Renal pelvis (tissue), 4 donors: ENCODE results near the gene TAB2. TPM values are rescaled to one million over a fixed set of nuclear protein-coding genes. Genes with fewer than 3 reads are reported as not detected.

Source experiments
- DNase-seq: peaks from one replicate; pipeline ENCODE4 v3.0.0-alpha.2; 2013
- polyA plus RNA-seq, 3 donors: library from polyadenylated mRNA; unstranded; fragments of 120-200 nt; gene quantifications; one replicate each; pipeline ENCODE4 v1.2.1, GENCODE V29; 2013; ENCODE audit not compliant: insufficient read length in 3 of 3

TAB2 gene
- polyA plus RNA-seq, 3 donors, result 81.5 to 86.3 (median 84.1) TPM

DNA sequence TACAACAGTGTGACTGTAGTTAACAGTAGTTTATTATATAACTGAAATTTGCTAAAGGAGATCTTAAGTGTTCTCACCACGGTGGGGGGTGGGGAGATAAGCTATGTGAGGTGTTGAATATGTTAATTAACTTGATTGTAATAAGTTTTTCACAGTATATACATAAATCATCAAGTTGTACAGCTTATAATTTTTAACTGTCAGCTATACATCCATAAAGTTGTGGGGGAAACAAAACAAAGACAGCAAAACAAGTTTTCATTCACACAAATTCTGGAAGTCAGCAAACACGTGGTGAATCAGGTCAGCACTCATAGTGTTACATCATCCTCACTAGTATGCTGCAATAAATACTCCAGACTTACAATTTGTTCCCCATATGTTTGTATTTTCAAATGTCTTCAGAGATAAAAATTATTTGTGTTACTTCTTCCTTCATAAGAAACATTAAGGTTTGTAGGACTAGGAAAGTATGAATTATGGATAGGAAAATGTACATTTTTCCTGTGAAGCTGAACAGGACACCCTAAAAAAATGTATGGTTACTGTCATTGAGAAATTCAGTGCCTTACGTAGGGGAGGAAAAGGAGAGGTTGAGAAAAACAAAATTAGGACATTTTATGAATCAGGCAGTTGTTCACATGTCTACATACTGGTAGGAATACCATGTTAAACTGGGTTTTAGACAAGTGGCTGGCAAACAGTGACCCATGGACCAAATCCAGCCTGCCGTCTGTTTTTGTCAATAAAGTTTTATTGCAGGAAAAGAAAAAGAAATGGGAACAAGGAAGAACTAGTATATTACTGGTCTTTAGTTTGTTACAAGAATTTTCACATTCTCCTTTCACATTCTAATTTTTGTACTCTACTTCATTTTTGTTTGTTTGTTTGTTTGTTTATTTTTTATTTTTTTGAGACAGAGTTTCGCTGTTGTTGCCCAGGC is 88.6 kb downstream of the TAB2 start:
- DNase-seq, result no peak

DNA sequence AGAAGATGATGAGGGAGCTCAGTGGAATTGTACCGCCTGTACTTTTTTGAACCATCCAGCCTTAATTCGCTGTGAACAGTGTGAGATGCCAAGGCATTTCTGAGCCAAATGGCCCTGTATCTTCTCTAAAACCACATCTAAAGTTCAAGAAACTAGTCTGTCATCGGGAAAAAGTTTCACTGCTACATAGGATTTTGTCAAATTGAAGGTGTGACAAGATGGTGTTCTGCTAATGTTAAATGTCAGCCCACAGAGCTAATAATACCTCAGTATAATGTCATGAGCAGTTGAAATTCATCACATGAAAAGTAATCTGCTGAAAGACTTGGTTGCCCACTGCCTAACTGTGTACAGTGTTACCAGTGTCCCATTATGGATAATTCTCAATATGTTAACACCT is 92.1 kb downstream of the TAB2 start:
- no peak for DNase-seq

DNA sequence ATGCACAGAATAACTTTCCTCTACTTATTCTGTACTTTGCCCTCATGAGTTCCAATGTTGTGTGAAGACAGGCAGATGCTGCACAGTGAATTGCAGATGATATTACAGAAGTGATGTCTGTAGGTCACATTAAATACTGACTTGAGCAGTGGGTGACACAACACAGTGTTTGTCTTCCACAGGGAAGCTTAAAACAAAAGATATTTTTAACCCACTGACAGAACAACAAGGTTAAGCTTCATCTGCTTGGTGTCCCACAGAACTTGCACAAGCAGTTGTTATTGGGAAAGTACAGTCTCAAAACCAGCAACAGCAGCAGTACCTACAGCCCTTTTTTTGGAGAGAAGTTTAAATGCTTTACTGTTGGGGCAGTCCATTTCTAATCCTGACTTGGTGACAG is 93.0 kb downstream of the TAB2 start:
- no peak for DNase-seq

DNA sequence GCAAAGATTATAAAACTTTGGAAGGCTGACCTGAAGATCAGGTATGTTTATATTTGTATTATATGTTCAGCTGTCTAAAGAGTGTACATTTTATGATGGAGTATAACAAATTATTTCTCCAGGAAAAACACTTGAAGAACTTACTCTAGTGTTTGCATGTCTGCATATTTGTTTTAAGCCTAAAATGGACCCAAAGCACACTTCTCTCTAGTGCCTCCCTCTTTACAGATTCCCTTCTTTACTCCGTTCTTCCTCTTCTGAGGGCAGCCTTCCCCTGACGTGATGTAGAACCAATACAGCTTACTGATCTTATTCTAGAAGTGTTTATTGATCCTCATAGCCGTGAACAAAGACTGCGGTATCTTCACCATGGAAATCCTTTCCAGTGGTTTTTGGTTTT is 96.5 kb downstream of the TAB2 start:
- no peak for DNase-seq

DNA sequence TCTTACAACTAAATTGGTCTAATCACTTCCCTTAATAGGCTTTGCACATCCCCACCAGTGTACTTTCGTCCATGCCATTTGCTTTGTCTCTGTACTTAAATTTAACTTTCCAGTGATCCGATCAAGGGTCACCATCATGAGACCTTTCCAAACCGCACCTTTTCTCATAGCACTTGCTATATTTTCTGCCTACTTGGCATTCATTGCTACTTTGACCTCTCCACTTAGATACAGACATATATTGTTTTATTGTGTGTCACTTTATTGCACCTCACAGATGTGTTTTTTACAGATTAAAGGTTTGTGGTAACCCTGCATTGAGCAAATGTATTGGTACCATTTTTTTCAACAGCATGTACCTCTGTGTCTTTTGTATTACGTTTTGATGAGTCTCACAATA is 97.3 kb downstream of the TAB2 start:
- no peak for DNase-seq

DNA sequence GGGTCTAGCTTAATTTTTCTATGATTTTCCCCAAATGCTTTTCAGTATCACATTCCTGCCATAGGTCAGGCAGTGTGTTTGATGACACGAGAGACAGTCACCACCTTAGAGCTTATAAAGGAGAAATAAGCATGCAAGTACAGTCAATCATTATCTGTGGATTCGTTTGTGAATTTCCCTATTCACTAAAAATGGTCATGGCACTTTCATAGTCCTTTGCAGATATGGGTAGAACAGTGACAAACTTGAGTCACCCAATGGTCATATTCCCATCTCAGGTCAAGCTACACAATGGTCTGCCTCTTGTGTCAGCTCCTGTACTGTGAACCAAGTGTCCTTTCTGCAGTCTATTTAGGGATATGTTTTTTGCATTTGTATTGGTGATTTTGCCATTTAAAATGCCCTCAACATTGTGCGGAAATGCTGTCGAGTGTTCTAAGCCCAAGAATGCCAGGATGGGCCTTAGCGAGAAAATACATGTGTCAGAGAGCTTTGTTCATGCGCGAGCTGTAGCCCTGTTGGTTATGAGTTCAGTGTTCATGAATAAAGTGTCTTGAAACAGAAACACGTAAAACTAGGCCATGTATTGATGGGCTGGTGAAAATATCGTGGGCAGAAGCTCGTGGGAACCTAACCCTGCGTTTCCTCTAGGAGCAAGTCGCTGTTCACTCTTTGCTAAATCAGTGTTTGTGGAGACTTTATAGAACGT is 102.3 kb downstream of the TAB2 start:
- DNase-seq, result no peak

DNA sequence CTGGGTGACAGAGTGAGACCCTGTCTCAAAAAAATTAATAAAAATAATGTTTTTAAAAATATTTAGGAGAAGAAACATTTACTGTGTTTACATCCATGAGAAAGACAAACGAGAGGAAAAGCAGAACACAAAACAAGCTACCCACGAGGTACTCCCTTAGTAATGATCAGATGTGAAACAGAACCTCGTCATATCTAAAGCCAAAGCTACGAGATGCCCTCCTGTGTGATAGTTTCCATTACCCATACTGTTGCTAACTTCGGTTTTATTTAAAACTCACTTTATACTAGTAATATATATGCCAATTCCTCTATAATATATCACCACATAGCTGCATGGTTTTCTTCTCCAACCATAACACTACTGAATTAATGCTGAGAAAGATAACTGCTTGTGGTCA is 103.6 kb downstream of the TAB2 start:
- DNase-seq, result no peak

DNA sequence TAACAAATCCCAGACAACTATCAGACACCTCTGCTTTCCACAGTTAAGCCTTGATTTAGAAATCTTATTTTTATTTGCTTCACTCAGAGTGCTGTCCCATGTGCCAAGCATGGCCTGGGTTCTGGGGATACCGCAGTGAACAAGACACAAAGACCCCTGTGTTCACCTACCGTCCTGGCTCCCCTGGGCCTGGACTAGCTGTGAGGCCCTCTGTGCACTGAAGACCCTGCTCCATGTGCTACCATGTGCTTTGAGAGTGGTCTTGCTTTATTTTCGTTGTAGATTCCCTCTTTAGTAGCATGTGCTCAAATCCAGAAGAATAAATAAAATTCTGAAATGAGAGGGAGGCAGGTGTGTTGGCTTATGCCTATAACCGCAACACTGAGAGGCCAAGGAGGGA is 105.1 kb downstream of the TAB2 start:
- no peak for DNase-seq

DNA sequence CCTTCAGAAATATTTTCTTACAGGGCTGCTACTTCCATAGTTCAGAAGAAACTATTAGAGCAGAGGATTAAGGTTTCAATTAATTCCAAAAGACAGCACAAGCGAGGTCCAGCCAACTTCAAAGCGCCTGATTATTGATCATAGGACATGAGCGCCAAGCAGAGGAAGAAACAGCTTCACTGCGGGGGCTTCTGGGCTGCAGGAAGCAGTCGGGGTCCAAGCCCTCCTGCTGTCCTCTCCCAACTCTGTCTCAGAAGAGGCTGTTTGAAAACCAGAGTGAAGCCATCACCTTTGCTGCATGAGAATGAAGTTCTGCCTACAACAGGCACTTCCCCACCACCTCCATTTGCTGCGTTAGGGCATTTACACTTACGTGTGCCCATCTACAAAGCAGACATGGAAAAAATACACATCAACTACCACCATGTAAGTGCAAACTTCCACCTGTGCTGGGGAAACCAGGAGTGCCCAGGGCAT is 106.5 kb downstream of the TAB2 start:
- no peak for DNase-seq

DNA sequence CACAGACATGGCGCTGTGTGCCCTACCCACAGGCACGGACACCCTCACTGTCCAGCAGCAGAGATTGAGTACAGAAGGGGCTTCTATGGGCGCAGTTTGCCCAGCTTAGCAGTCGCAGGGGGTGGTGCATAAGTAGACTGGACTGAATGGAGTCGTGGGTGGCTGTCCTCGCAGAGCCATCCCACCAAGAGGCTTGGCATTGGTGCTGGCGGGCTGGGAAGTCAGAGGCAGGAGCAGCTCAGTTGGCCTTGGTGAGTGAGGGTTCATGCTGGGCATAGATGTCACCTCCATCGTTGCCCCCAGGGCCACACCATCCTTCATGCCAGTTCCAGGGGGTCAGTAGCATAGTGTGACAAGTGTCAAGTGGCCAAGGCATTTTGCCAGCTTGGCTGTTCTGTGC is 107.7 kb downstream of the TAB2 start:
- DNase-seq, result no peak

DNA sequence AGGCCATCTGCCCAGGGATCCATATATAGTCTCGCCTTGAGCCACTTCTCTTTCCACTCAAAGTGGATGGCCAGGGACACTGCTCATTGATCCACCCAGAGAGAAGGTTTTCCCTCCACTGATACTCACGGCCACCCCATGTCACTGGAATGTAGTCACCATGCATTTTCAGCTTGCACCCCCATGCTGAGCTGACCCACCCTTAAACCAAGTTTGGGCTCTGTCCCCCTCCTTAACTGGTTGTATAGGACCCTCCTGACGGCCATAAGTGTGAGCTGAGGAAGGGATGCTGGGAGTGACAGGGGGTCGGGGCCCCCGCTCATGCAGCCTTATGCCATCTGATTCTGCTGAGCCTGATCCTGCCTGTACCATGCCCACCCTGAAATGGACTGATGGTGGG is 108.2 kb downstream of the TAB2 start:
- no peak for DNase-seq

DNA sequence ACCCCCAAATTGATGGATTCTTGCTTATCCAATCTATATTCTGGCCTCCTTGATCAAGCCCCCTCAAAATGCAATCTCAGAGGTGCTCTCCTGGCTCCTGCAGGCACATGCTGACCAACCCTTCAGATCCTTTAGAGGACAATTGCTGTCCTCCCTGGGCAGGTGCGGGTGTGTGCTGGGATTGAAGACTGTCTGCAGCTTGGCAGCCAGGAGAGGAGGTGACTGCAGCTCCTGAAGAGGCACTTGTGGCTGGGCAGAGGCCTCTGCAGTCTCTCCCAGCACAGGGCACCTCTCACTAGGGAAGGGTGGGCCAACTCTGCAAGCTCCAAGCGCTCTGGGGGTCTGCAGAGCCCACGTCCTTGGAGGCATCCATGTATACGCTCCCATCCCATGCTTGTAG is 111.1 kb downstream of the TAB2 start:
- DNase-seq, result no peak

DNA sequence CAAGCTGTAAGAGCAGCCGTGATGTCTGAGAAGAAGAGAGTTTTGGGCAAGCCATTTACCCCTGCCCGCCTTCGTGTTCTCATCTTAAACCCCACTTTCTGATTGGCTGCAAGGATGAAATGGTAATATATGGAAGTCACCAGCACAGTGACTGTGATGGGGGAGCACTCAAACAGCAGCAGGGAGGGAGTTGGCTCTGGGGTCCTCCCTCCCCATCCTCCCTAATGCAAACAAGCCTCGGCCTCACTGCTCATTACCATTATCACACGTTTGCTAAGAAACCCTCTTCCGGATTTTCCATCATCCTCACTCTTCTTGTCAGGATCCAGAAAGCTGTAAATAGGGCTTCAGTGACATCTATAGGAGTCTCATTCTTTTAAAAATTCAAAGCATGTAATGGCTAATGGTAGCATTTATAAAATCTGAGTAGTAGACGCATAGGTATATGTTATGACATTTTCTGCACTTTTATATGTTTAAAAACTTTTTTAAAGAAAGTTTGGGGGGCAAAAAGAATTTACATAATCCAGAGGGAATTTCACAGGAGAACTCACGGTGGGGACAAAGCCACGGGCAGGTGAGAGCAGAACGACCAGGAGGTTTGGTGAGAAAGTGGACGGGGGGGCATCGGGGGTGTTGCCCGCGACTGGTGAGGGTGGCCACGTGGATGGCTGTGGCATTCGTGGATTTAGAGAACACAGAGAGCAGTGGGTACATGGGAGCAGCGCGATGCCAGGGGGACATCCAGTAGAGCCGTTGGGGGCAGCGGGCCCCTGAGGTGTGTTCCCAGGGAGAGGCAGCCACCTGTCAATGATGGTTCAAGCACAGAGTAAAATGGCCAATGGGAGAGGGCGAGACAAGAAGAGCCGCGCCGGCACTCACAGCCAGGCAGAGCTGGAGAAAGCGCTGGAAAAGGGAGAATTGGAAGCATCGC is 112.2 kb downstream of the TAB2 start:
- no peak for DNase-seq

DNA sequence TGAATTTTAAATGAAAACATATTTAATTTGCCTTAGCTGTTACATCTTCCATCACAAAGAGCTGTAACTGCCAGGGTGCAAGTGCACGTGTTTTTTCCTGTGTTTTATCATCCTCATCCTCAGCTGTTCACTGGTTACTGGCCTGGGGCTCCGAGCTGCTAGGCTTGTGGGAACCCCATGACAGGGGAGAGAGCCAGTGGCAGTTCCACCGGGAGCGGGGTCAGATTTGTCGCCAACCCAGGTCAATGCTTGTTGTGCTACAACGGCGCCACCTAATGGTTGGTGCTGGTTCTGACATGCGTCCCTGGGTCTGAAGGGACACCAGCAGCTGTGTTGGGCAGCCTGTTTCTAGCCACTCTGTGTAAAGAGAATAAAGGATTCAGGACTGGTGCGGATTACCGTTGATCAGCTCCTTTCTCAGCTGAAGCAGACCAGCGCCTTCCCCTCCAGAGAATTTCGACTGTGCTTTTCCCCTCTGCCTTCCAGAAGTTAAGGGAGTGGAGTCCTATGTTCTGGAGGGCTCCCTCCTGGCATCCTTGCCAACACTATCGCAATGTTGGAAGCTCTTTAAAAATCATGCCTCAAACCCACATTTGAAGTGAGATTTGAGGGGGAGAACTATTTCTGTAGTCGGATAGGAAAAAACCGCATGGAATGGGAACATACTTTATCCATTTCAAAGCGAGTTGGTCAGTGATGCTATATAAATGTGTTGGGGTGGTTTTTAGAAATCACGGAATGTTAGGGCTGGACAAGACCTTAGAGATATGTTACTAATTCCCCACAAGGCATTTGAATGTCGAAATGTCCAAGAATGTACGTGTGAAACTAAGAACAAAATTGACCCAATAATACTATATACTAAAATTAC is 114.6 kb downstream of the TAB2 start:
- peak; percentile 80 for DNase-seq

DNA sequence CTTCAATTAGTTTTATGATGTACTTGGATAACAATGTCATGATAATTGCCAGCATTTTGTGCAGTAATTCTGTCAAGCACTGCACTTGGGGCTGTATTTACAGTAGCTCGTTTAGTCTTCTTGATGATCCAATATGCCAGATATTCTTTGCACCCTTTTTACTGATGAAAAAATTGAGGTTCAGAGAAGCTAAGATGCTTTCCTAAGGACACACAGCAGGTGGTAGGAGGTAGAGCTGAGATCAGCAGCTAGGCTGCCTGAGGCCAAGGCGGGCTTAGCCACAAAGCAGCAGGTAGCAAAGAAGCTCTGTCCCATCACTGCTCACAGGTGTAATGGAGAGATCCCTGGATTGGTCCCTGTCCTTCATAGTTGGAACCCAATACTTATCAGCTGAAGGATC is 115.9 kb downstream of the TAB2 start:
- no peak for DNase-seq

DNA sequence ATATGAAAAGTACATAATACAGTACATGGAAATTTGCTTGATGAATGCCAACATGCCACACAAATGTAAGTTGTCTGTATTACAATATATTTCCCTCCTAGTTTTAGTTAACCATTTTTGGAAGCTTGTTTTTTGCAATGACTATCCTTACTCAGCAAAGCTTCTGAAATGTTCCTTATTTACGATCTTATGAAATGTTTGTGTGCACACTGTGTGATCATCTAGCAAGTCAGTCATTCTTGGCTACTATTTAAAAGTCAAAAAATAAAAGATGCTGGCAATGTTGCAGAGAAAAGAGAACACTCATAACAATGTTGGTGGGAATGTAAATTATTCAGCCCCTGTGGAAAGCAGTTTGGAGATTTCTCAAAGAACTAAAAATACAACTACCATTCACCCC is 116.4 kb downstream of the TAB2 start:
- no peak for DNase-seq

DNA sequence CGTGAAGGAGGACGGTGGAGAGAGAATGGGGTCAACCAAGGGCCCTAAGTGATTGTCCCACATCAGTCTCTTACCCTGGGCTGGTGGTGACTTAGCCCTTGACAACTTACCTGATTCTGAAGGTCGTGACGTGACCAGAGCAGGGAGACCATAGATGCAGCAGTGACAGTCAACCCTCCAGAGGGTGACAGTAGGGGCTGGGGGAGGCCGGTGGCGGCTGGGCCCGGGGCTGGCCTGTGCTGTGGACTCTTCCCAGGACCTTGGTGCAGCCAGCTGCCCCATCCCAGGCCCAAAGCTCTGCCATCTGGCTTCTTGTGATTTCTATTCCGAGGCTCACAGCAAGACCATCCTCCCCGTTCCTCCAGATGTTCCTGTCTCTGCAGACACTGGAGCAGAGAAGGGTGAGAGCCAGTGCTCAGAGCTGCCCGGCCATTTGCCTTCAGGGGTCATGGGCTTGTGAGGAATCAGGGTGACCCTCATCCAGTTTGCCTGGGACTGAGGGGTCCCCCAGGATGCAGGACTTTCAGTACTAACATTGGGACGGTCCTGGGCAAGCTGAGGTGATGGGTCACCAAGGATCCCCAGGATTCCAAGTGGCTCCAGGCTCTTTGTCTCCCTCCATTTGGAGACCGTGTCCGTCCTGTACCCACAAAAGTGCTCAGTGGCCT is 118.5 kb downstream of the TAB2 start:
- no peak for DNase-seq

DNA sequence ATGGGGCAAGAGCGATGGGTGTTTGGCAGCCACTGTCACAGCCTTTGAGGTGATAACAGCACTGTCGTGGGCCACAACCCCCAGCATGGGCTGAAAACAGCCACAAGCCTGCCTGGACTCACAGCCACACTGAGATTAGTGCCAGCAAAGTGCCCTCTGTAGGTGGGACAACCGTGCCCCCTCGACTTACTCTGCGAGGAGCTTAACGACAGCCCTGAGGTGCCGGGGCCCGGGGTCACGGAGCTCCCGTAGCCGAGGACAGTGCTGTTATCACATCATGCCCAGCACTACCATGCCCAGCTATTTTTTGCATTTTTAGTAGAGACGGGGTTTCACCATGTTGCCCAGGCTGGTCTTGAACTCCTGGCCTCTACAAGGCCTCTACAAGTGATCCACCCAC is 119.1 kb downstream of the TAB2 start:
- DNase-seq, result no peak

DNA sequence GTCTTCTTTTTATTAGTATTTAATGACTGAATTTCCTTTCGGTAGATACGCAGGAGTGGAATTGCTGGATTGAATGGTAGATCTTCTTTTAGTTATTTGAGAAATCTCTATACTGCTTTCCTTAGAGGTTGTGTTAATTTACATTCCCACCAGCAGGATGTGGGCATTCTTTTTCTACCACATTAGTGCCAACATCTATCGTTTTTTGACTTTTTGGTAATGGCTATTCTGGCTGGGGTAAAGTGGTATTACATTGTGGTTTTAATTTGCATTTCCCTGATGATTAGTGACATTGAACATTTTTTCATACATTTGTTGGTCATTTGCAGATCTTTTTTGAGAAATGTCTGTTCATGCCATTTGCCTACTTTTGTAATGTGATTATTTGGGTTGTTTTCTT is 119.7 kb downstream of the TAB2 start:
- DNase-seq, result no peak

DNA sequence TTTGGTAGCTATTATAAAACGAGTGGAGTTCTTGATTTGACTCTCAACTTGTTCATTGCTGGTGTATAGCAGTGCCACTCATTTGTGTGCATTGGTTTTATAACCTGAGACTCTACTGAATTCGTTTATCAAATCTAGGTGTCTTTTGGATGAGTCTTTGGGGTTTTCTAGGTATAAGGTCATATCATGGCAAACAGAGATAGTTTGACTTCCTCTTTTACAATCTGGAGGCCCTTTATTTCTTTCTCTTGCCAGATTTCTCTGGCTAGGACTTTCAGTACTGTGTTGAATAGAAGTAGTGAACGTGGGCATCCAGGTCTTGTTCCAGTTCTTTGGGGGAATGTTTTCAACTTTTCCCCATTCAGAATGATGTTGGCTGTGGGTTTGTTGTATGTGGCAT is 121.3 kb downstream of the TAB2 start:
- no peak for DNase-seq

DNA sequence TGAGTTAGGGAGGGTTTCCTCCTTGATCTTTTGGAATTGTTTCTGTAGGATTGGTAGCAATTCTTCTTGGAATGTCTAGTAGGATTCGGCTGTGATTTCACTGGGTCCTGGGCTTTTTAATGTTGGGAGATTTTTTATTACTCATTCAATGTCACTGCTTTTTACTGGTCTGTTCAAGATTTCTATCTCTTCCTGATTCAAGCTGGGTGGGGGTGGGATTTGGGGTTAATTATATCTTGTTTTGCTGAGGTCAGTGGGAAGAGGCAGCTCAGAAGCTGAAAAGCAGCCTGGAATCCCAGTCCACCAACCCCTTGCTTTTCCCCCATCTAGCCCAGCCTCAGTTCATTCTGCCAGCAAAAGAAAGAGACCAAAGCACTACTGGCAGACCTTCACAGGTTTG is 122.1 kb downstream of the TAB2 start:
- no peak for DNase-seq
